HG02588 (cell line): ENCODE measurements around the gene MRPL42.
"Not testable (repeated sequence)": the region's sequence is repeated elsewhere in the genome, so short reads cannot be mapped to it uniquely, and the experiment has no call there.

Experiments
- ATAC-seq: cut with Tn5 transposase; IDR thresholded peaks from one replicate; pipeline ENCODE4 v1.9.1; 2021; ENCODE audit warnings: mild to moderate bottlenecking, moderate library complexity; ENCODE audit not compliant: unreplicated experiment

The MRPL42 gene

GRCh38 chr12:93497456-93497855 is 30.1 kb downstream of the MRPL42 start:
- ATAC-seq: no peak

DNA sequence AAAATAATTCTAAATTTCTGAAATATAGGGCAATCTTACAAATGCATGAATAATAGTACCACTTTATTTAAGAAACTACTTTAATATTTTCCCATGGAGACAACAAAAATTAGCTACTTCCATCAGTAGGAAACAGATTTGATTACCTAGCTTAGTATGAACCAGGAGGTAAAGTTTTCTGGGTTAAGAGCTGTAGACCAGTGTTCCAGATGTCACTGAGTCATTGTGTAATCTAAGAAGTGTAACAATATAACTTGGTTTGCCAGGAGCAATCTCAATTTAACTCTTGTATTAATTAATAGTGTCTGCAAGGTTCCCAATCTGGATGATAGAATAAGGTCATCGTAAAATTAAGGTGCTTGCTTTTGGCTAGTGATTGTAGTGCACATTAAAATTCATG is 31.5 kb downstream of the MRPL42 start:
- ATAC-seq: not testable (repeated sequence)

- no peak for ATAC-seq
Observed at GRCh38 chr12:93500201-93500600, 32.9 kb downstream of the MRPL42 start.

- no peak for ATAC-seq
Observed at GRCh38 chr12:93500667-93501066, 33.4 kb downstream of the MRPL42 start.

- no peak for ATAC-seq
Observed at GRCh38 chr12:93502802-93503623, 35.7 kb downstream of the MRPL42 start.

DNA sequence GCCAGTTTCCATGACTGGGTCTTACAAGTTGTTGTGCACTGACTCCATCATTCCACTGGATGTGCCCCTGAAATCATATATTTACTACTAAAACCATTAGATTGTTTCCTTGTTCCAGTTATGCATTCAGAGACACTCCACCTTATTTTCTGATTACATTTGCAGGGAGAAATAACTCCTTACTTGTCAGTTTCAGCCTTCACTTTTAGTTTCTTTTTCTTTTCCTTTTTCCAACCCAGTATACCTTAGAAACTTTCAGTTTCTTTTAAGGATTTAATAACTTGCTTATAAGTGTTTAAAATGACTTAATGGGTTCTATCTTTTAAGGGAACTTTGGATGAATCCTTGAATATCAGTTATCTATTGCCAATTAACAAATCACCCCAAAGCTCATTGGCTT is 39.9 kb downstream of the MRPL42 start:
- ATAC-seq: no peak

DNA sequence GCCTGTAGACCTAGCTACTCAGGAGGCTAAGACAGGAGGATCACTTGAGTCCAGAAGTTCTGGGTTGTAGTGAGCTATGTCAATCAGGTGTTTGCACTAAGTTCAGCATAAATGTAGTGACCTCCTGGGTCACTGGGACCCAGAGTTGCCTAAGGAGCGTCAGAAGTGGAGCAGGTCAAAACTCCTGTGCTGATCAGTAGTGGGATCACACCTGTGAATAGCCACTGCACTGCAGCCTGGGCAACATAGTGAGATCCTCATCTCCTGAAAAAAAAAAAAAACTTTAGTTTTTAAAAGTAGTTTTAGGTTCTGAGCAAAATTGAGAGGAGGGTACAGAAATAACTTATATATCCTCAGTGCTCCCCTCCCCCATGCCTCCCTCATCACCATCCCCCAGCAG is 42.2 kb downstream of the MRPL42 start:
- ATAC-seq: no peak

- no peak for ATAC-seq
Observed at GRCh38 chr12:93514853-93515252, 47.5 kb downstream of the MRPL42 start.

DNA sequence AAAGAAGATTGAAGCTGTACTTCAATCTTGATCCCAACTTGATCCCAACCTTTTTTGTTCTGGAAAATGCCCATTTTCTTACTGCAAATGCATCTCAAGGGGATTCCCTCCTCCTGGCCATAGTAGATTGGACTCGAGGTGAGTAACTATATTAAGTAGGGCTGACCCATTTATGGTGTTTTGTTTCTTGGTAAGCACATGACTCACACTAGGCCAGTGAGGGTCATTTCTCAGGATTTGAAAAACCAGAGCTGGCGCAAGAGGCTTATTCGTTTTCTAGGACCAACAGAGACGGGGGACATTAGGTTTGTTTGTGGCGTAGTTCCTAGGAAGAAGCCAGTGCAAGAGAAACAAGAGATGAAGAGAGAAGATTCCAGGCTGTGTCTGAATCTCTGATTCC is 51.4 kb downstream of the MRPL42 start:
- ATAC-seq: no peak

GRCh38 chr12:93519859-93520258 is 52.5 kb downstream of the MRPL42 start:
- ATAC-seq: no peak

DNA sequence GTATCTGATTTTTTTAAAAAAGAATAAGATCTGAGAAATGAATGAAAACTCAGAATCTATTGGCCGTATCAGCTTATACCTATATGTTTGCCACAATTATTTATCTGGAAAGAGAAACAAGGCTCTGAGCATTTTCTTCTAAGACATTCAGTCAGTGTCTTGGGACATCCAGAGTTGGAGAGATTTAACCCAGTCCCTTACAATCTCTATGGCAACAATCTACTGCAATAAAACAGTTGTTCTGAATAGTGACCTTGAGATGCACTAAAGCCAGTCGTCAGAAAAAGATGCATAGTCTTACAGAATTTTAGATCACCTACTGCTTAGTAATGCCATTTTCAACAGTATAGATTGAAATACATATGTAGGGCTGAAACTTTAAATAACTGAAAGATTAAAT is 53.1 kb downstream of the MRPL42 start:
- no peak for ATAC-seq

DNA sequence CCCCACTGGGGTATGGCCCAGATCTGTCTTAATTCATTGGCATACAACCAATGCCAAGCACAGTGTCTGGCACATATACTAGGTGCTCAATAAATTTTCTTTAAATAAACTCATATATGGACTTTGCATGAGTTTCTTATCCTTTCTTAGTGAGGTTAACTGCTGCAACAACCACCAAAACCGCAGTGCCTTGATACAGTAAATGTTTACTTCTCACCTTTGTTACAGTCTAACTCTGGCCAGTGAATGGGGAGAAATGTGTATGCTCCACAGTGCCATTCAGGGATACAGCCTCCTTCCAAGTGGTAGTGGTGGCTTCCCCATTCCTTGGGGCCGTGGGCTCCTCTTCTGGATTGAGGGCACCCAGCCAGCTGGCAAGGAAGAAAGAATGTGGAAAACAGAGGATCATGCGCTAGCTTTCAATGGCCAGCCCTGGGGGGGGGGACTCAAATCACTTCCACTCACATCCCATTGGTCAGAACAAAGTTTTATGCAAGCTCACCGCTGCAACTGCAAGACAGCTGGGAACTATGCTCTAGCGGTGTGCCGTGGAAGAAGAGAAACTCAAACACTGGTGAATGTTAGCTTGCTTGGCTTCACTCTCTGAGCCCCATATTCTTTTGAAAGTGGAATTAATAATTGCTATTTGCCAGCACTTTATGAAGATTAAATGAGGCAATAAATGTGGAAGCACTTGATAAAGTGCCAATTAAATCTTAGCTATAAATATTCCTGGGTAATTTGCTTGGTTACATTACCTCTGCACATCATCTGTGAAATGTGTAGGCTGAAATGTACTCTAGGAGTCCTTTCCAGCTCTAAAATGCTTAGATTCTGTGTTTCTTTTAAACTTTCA is 54.1 kb downstream of the MRPL42 start:
- no peak for ATAC-seq

DNA sequence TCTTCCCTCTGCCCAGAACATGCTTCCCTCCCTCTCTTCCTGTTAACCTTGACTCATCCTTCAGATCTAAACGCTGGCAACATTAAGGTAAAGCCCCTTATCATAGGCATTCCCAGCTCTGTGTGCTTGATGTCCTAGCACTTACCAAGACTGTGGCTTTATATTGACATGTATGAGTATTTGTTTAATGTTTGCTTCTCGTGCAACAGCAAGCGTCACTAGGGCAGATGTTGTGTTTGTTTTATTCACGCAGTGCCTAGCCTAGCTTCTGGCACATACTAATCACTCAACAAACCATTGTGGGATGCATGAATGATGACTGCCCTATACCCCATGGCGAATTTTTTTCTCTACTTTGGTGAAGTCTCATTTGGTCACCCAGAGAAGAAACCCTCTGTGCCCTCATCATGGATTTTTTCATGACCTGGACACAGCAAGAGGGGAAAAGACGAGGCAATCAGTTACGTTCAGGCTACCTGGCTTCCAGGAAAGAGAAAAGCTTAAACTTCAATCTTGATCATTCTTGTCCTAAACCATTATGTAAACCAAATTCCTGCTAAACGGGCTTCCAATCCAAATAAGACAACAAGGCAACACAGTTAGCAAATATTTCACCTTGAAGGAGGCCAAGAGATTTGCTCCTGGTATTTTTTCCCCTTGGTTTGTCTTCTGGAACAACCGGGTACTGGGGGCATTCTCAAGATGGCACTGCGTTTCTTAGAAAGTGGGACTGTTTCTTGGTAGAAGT is 57.2 kb downstream of the MRPL42 start:
- no peak for ATAC-seq

GRCh38 chr12:93526786-93527428 is 59.6 kb downstream of the MRPL42 start:
- ATAC-seq: no peak

- no peak for ATAC-seq
Observed at GRCh38 chr12:93530358-93530757, 63.0 kb downstream of the MRPL42 start.

GRCh38 chr12:93533310-93533709 is 66.0 kb downstream of the MRPL42 start:
- no peak for ATAC-seq

GRCh38 chr12:93536111-93536765 is 68.9 kb downstream of the MRPL42 start:
- ATAC-seq: no peak

- ATAC-seq: peak; percentile 75
Observed at GRCh38 chr12:93536766-93537488, 69.6 kb downstream of the MRPL42 start.

- ATAC-seq: no peak
Observed at GRCh38 chr12:93537769-93538168, 70.5 kb downstream of the MRPL42 start.

DNA sequence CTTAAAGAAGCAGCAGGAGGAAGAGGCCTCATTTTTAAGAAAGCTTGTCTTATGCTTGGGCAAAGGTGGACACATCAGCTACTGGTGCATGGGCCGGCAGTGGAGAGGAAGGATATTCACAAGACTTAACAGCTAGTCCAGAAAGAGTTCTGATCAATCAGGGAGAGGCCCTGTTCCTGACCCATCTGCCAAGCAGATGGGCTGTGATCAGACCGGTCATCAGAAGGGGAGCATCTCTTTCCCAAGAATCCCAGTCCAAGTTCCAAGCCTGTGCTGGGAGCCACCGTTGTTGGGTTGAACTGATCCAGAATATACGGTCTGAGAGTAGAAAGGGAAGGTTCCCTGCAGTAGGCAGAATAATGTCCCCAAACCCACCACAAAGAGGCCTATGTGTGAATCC is 72.5 kb downstream of the MRPL42 start:
- ATAC-seq: no peak
